ENCODE results near the gene CHMP4A. TPM values are rescaled to one million over a fixed set of nuclear protein-coding genes. Genes with fewer than 3 reads are reported as not detected.
A peak's percentile ranks its signal among the peaks of the same experiment; 100 is the strongest.

CHMP4A gene
- total and polyA plus RNA-seq, 2 of the 13 experiments (the other 11 are each of a cell fraction or from before 2014, with no cell fraction given) = 83.6 to 113 TPM

- TF ChIP-seq, protein P1, sequence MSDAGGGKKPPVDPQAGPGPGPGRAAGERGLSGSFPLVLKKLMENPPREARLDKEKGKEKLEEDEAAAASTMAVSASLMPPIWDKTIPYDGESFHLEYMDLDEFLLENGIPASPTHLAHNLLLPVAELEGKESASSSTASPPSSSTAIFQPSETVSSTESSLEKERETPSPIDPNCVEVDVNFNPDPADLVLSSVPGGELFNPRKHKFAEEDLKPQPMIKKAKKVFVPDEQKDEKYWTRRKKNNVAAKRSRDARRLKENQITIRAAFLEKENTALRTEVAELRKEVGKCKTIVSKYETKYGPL (CRISPR knock-in tag; IDR thresholded peaks at IDR 0.05) = no peak
- TF ChIP-seq TRIM22 (IDR thresholded peaks at IDR 0.05) = no peak
- TF ChIP-seq ELF4 (CRISPR knock-in tag; IDR thresholded peaks at IDR 0.05; ENCODE audit: borderline replicate concordance) = no peak
- TF ChIP-seq RFX3 (CRISPR knock-in tag; IDR thresholded peaks at IDR 0.05) = no peak
- no peak; the same call in 1 of the 2 replicates for TF ChIP-seq ZMYM4 (CRISPR knock-in tag; IDR thresholded peaks at IDR 0.05)
- peak; percentile 33; the same call in 1 of the 2 replicates for TF ChIP-seq PITX1 (CRISPR knock-in tag; IDR thresholded peaks at IDR 0.05)
- TF ChIP-seq RFX5 (IDR thresholded peaks at IDR 0.05; ENCODE audit: low read depth, low read length) = no peak
- no peak; the same call in 1 of the 2 replicates for TF ChIP-seq RAD21 (CRISPR knock-in tag; IDR thresholded peaks at IDR 0.05)
- no peak for TF ChIP-seq ZNF30 (CRISPR knock-in tag; IDR thresholded peaks at IDR 0.05)
- no peak for TF ChIP-seq ZNF160 (CRISPR knock-in tag; IDR thresholded peaks at IDR 0.05)
- TF ChIP-seq, protein P2, sequence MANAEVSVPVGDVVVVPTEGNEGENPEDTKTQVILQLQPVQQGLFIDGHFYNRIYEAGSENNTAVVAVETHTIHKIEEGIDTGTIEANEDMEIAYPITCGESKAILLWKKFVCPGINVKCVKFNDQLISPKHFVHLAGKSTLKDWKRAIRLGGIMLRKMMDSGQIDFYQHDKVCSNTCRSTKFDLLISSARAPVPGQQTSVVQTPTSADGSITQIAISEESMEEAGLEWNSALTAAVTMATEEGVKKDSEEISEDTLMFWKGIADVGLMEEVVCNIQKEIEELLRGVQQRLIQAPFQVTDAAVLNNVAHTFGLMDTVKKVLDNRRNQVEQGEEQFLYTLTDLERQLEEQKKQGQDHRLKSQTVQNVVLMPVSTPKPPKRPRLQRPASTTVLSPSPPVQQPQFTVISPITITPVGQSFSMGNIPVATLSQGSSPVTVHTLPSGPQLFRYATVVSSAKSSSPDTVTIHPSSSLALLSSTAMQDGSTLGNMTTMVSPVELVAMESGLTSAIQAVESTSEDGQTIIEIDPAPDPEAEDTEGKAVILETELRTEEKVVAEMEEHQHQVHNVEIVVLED (CRISPR knock-in tag; IDR thresholded peaks at IDR 0.05; ENCODE audit: borderline replicate concordance) = no peak
- TF ChIP-seq, protein P3, sequence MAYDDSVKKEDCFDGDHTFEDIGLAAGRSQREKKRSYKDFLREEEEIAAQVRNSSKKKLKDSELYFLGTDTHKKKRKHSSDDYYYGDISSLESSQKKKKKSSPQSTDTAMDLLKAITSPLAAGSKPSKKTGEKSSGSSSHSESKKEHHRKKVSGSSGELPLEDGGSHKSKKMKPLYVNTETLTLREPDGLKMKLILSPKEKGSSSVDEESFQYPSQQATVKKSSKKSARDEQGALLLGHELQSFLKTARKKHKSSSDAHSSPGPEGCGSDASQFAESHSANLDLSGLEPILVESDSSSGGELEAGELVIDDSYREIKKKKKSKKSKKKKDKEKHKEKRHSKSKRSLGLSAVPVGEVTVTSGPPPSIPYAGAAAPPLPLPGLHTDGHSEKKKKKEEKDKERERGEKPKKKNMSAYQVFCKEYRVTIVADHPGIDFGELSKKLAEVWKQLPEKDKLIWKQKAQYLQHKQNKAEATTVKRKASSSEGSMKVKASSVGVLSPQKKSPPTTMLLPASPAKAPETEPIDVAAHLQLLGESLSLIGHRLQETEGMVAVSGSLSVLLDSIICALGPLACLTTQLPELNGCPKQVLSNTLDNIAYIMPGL (CRISPR knock-in tag; IDR thresholded peaks at IDR 0.05; ENCODE audit: borderline replicate concordance in 1 of 2, low read depth in 1 of 2) = no peak; a peak in 1 of 4 replicates
- peak; percentile 89; the same call in 1 of the 2 replicates for TF ChIP-seq SMAD1 (CRISPR knock-in tag; IDR thresholded peaks at IDR 0.05; ENCODE audit: borderline replicate concordance, low read depth)
- TF ChIP-seq KDM6A (CRISPR knock-in tag; IDR thresholded peaks at IDR 0.05; ENCODE audit: low read depth) = peak; percentile 95
- no peak for TF ChIP-seq RFXANK (CRISPR knock-in tag; IDR thresholded peaks at IDR 0.05)
- TF ChIP-seq ZNF678 (CRISPR knock-in tag; IDR thresholded peaks at IDR 0.05) = no peak
- TF ChIP-seq, protein P4, sequence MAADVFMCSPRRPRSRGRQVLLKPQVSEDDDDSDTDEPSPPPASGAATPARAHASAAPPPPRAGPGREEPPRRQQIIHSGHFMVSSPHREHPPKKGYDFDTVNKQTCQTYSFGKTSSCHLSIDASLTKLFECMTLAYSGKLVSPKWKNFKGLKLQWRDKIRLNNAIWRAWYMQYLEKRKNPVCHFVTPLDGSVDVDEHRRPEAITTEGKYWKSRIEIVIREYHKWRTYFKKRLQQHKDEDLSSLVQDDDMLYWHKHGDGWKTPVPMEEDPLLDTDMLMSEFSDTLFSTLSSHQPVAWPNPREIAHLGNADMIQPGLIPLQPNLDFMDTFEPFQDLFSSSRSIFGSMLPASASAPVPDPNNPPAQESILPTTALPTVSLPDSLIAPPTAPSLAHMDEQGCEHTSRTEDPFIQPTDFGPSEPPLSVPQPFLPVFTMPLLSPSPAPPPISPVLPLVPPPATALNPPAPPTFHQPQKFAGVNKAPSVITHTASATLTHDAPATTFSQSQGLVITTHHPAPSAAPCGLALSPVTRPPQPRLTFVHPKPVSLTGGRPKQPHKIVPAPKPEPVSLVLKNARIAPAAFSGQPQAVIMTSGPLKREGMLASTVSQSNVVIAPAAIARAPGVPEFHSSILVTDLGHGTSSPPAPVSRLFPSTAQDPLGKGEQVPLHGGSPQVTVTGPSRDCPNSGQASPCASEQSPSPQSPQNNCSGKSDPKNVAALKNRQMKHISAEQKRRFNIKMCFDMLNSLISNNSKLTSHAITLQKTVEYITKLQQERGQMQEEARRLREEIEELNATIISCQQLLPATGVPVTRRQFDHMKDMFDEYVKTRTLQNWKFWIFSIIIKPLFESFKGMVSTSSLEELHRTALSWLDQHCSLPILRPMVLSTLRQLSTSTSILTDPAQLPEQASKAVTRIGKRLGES (CRISPR knock-in tag; IDR thresholded peaks at IDR 0.05; ENCODE audit: borderline replicate concordance) = no peak
- no peak for TF ChIP-seq RFX1 (IDR thresholded peaks at IDR 0.05)
- TF ChIP-seq DMAP1 (CRISPR knock-in tag; IDR thresholded peaks at IDR 0.05) = peak; percentile 58; the same call in 1 of the 2 replicates
- TF ChIP-seq FOXO1 (CRISPR knock-in tag; IDR thresholded peaks at IDR 0.05) = peak; percentile 61; the same call in 1 of the 2 replicates
- TF ChIP-seq ZKSCAN1 (IDR thresholded peaks at IDR 0.05; ENCODE audit: low read length) = peak; percentile 71
Measured at GRCh38 chr14:24252289-24253124, 39.2 kb upstream of the CHMP4A start (continued).

Measured in HepG2 (cell line).